Loucy (cell line): ENCODE data around the gene PCDHGC5.

Experiments used
- EZH2phosphoT487 ChIP-seq: fragments of 200-600 bp; IDR thresholded peaks from 2 replicates; pipeline ENCODE4 v1.6.1; 2018; ENCODE audit warnings: antibody characterized with exemption, mild to moderate bottlenecking, moderate library complexity, borderline replicate concordance
- TF ChIP-seq, protein P1 (sequence below): fragments of 200-600 bp; sonication (generic); conservative IDR thresholded peaks from 2 replicates; pipeline ENCODE4 v1.5.1; 2014; ENCODE audit warnings: mild to moderate bottlenecking, antibody characterized with exemption, low read length

DNA sequence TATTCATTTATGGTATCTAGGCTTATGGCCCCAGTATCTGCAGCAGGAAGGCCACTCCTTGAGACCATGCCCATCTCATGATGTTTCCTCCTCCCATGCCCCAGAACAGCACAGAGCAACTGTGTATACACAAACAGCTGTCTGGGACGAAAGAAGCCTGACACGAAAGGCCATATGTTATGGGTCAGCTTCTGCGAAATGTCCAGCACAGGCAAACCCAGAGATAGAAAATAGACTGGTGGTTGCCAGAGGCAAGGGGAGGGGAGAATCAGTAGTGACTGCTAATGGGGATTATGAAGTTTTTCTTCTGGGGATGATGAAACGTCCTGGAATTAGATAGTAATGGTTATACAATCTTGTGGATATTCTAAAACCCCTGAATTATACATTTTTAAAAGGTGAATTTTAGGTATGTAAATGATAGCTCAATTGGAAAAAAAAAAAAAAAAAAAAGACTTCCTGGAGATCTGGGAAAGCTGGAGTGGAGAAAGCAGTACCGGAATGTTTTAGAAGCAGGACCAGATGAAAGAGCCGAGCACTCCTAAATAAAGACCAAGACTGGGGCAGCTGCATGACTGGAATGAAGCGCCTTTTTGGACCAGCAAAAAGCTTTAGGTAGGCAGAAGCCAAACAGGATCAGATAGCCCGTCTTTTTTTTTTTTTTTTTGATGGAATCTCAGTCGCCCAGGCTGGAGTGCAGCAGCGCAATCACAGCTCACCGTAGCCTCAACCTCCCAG is 29.2 kb downstream of the PCDHGC5 start:
- TF ChIP-seq, protein P1, sequence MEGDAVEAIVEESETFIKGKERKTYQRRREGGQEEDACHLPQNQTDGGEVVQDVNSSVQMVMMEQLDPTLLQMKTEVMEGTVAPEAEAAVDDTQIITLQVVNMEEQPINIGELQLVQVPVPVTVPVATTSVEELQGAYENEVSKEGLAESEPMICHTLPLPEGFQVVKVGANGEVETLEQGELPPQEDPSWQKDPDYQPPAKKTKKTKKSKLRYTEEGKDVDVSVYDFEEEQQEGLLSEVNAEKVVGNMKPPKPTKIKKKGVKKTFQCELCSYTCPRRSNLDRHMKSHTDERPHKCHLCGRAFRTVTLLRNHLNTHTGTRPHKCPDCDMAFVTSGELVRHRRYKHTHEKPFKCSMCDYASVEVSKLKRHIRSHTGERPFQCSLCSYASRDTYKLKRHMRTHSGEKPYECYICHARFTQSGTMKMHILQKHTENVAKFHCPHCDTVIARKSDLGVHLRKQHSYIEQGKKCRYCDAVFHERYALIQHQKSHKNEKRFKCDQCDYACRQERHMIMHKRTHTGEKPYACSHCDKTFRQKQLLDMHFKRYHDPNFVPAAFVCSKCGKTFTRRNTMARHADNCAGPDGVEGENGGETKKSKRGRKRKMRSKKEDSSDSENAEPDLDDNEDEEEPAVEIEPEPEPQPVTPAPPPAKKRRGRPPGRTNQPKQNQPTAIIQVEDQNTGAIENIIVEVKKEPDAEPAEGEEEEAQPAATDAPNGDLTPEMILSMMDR: no peak
- TF ChIP-seq EZH2phosphoT487: no peak
